OCI-LY3 (cell line): Measurements from ENCODE around the gene PMEL.
"Not testable (repeated sequence)": the region's sequence is repeated elsewhere in the genome, so short reads cannot be mapped to it uniquely, and the experiment has no call there.

Experiments used
- H2AFZ ChIP-seq: fragments of 200-600, 300-600 bp; shearing (Covaris generic); 2 replicates; pipeline ENCODE4 v1.6.0; 2014; ENCODE audit warnings: antibody characterized with exemption, low read depth, low read length
- H3K27ac ChIP-seq: fragments of 200-600, 300-600 bp; sonication (generic); 2 replicates; pipeline ENCODE4 v1.5.1; 2014; ENCODE audit warnings: mild to moderate bottlenecking, low read length, moderate library complexity, mixed read lengths
- H3K27me3 ChIP-seq: fragments of 200-600, 300-600 bp; sonication (generic); 2 replicates; pipeline ENCODE4 v1.6.1; 2014; ENCODE audit warnings: low read depth, low read length, mixed read lengths
- H3K36me3 ChIP-seq: fragments of 200-600, 300-600 bp; sonication (generic); replicated peaks from 2 replicates; pipeline ENCODE3; 2014; ENCODE audit warnings: low read depth, low read length, mixed read lengths
- H3K4me1 ChIP-seq: fragments of 300-600, 200-600 bp; sonication (generic); 2 replicates; pipeline ENCODE4 v1.6.1; 2014; ENCODE audit warnings: low read length, mixed read lengths
- H3K4me2 ChIP-seq: fragments of 200-600, 300-600 bp; sonication (generic); 2 replicates; pipeline ENCODE4 v1.6.1; 2014; ENCODE audit warnings: low read length, mixed read lengths
- H3K4me3 ChIP-seq: fragments of 300-600, 200-600 bp; sonication (generic); 2 replicates; pipeline ENCODE4 v1.5.1; 2014; ENCODE audit warnings: antibody characterized with exemption, mild to moderate bottlenecking, low read length, moderate library complexity
- H3K79me2 ChIP-seq: fragments of 300-600, 200-600 bp; shearing (Covaris generic); 2 replicates; pipeline ENCODE4 v1.6.1; 2014; ENCODE audit warnings: mild to moderate bottlenecking, low read length, mixed read lengths
- H3K9ac ChIP-seq: fragments of 300-600, 200-600 bp; shearing (Covaris generic); 2 replicates; pipeline ENCODE4 v1.6.0; 2014; ENCODE audit warnings: mild to moderate bottlenecking, low read length, moderate library complexity
- H3K9me3 ChIP-seq: fragments of 200-600, 300-600 bp; shearing (Covaris generic); 2 replicates; pipeline ENCODE4 v1.6.1; 2014; ENCODE audit warnings: low read length, mixed read lengths; ENCODE audit not compliant: insufficient read depth
- H4K20me1 ChIP-seq: fragments of 200-600, 300-600 bp; sonication (generic); 2 replicates; pipeline ENCODE4 v1.6.1; 2016; ENCODE audit warnings: low read length, mixed read lengths; ENCODE audit not compliant: insufficient read depth
- EZH2phosphoT487 ChIP-seq: fragments of 200-600 bp; shearing (Covaris generic); IDR thresholded peaks from 2 replicates; pipeline ENCODE4 v1.6.1; 2018; ENCODE audit warnings: antibody characterized with exemption, mixed run types, low read depth
- TF ChIP-seq, protein P1 (sequence below): fragments of 200-600, 300-600 bp; sonication (generic); IDR thresholded peaks from 2 replicates; pipeline ENCODE4 v1.5.1; 2014; ENCODE audit warnings: antibody characterized with exemption, low read length, low read depth

The PMEL gene

GRCh38 chr12:55926738-55927587 is 38.9 kb downstream of the PMEL start:
- H4K20me1 ChIP-seq = no peaks in the 10 kb centered on the region; the same call in 1 of the 2 replicates
- peaks cover 60% of the 10 kb centered on the region for H3K79me2 ChIP-seq
- H3K9ac ChIP-seq = peak overlapping the region; percentile 97
- peak overlapping the region; percentile 91 for H3K4me3 ChIP-seq
- peak overlapping the region; percentile 81 for H2AFZ ChIP-seq
- H3K9me3 ChIP-seq = peaks cover 4% of the 10 kb centered on the region; the same call in 1 of the 2 replicates
- H3K4me1 ChIP-seq = peaks cover 39% of the 10 kb centered on the region
- peaks cover 9% of the 10 kb centered on the region for H3K36me3 ChIP-seq
- H3K4me2 ChIP-seq = peak overlapping the region; percentile 96
- TF ChIP-seq, protein P1, sequence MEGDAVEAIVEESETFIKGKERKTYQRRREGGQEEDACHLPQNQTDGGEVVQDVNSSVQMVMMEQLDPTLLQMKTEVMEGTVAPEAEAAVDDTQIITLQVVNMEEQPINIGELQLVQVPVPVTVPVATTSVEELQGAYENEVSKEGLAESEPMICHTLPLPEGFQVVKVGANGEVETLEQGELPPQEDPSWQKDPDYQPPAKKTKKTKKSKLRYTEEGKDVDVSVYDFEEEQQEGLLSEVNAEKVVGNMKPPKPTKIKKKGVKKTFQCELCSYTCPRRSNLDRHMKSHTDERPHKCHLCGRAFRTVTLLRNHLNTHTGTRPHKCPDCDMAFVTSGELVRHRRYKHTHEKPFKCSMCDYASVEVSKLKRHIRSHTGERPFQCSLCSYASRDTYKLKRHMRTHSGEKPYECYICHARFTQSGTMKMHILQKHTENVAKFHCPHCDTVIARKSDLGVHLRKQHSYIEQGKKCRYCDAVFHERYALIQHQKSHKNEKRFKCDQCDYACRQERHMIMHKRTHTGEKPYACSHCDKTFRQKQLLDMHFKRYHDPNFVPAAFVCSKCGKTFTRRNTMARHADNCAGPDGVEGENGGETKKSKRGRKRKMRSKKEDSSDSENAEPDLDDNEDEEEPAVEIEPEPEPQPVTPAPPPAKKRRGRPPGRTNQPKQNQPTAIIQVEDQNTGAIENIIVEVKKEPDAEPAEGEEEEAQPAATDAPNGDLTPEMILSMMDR = peak; percentile 89
- no peak for TF ChIP-seq EZH2phosphoT487
- no peaks in the 10 kb centered on the region for H3K27me3 ChIP-seq
- H3K27ac ChIP-seq = peak overlapping the region; percentile 95

GRCh38 chr12:55925870-55926737 is 39.7 kb downstream of the PMEL start:
- H3K36me3 ChIP-seq = peaks cover 9% of the 10 kb centered on the region
- H3K9ac ChIP-seq = peak overlapping the region; percentile 97
- H3K27me3 ChIP-seq = no peaks in the 10 kb centered on the region
- peaks cover 68% of the 10 kb centered on the region for H3K79me2 ChIP-seq
- peaks cover 4% of the 10 kb centered on the region; the same call in 1 of the 2 replicates for H3K9me3 ChIP-seq
- H3K27ac ChIP-seq = peak overlapping the region; percentile 95
- H3K4me1 ChIP-seq = peaks cover 35% of the 10 kb centered on the region
- TF ChIP-seq EZH2phosphoT487 = no peak
- TF ChIP-seq, protein P1 = no peak
- H3K4me3 ChIP-seq = peak overlapping the region; percentile 91
- H2AFZ ChIP-seq = 0 out of 2 replicates have a peak overlapping the region, but pooled peaks have one; percentile 16
- no peaks in the 10 kb centered on the region; the same call in 1 of the 2 replicates for H4K20me1 ChIP-seq
- peak overlapping the region; percentile 96 for H3K4me2 ChIP-seq

DNA sequence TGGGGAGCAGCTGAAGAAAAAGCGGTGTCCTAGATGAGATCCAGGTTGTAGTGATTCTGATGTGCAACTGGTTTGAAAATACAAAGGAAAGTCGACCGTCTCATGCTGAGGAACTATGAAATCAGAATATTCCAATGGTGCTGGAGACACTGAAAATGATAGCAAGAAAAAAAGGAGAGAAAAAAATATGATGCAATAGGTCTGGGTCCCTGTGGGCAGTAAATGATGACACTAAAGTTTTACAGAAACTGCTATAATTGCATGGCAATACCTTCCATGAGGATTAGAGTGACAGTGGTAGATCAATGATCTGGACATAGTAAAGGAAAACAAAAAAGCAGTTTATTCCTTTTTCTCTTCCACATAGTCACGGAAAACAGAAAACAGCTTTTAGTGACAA is 40.5 kb downstream of the PMEL start:
- Histone ChIP-seq H3K79me2 (peaks cover 76% of the 10 kb centered on the region), H3K4me2 (peak overlapping the region; percentile 96), H3K9ac (peak overlapping the region; percentile 97), H3K9me3 (peaks cover 4% of the 10 kb centered on the region; the same call in 1 of the 2 replicates), H3K27ac (no peak overlapping the region), H3K36me3 (peaks cover 9% of the 10 kb centered on the region), H3K4me1 (peaks cover 28% of the 10 kb centered on the region), H4K20me1 (no peaks in the 10 kb centered on the region; the same call in 1 of the 2 replicates), H3K4me3 (peak overlapping the region; percentile 91), H2AFZ (no peak overlapping the region), H3K27me3 (no peaks in the 10 kb centered on the region)
- TF ChIP-seq, protein P1 = no peak
- no peak for TF ChIP-seq EZH2phosphoT487

DNA sequence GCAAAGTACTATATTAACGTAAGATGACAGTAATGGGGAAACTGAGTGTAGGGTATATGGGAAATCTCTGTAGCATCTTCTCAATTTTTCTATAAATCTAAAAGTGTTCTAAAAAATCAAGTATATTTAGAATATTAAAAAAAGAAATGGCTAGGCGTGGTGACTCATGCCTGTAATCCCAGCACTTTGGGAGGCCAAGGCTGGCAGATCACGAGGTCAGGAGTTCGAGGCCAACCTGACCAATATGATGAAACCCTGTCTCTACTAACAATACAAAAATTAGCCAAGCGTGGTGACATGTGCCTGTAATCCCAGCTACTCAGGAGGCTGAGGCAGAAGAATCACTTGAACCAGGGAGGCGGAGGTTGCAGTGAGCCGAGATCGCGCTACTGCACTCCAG is 42.2 kb downstream of the PMEL start:
- H3K79me2 ChIP-seq = peaks cover 88% of the 10 kb centered on the region
- H3K27ac ChIP-seq, H3K4me2 ChIP-seq, H3K9ac ChIP-seq, H2AFZ ChIP-seq, H3K9me3 ChIP-seq, H4K20me1 ChIP-seq, H3K36me3 ChIP-seq, H3K4me3 ChIP-seq, H3K27me3 ChIP-seq: not testable (repeated sequence)
- peaks cover 13% of the 10 kb centered on the region for H3K4me1 ChIP-seq
